Measurements from ENCODE around the gene MEIS2. TPM values are rescaled to one million over a fixed set of nuclear protein-coding genes. Genes with fewer than 3 reads are reported as not detected.

MEIS2 gene
- total and polyA plus RNA-seq, 2 experiments from 2014 or later: 224 to 432 TPM

- Histone ChIP-seq H3K36me3 (peaks cover 96% of the 10 kb centered on the region), H3K27ac (peak overlapping the region; percentile 76), H3K4me3 (no peak overlapping the region)
These were observed 14.2 kb downstream of the MEIS2 start for GRCh38 chr15:37086120-37086519.

DNA sequence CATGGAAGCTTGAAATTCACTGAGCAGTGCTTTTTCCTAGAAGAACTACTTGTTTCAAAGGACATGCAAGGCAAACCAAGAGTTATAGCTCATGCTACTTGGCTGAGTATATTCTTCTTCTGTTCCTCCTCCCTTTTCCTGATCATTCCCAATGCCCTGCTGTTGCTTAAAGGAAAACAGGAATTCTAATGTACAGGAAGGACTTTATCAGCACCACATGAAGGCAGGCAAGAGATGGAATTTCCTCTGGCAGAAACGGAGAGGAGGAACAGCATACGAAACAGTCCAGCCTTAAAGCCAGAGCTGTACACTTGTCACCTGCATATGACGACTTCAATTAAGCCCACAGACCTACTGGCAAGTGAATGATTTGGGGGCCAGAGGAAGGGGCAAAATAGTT lies 15.7 kb downstream of the MEIS2 start:
- Histone ChIP-seq H3K27me3 (no peaks in the 10 kb centered on the region), H3K27ac (peak overlapping the region; percentile 76), H3K9me3 (ENCODE audit: low read depth) (no peaks in the 10 kb centered on the region), H3K36me3 (peaks cover 93% of the 10 kb centered on the region), H3K4me3 (no peak overlapping the region), H3K4me1 (ENCODE audit: low read depth) (peaks cover 81% of the 10 kb centered on the region)
- peak in 1 of 2 donors; percentile 75 for DNase-seq (ENCODE audit: low read depth in 1 of 2, low spot score in 1 of 2)
- no peak for TF ChIP-seq CTCF (IDR thresholded peaks at IDR 0.05; ENCODE audit: low read depth, low read length)

More at GRCh38 chr15:37086120-37086519, 14.2 kb downstream of the MEIS2 start:
- no peak for DNase-seq (ENCODE audit: low read depth in 1 of 2, low spot score in 1 of 2)
- H3K27me3 ChIP-seq: no peaks in the 10 kb centered on the region
- no peak for TF ChIP-seq CTCF (IDR thresholded peaks at IDR 0.05; ENCODE audit: low read depth, low read length)
- peaks cover 96% of the 10 kb centered on the region for H3K4me1 ChIP-seq (ENCODE audit: low read depth)
- H3K9me3 ChIP-seq (ENCODE audit: low read depth): no peaks in the 10 kb centered on the region

DNA sequence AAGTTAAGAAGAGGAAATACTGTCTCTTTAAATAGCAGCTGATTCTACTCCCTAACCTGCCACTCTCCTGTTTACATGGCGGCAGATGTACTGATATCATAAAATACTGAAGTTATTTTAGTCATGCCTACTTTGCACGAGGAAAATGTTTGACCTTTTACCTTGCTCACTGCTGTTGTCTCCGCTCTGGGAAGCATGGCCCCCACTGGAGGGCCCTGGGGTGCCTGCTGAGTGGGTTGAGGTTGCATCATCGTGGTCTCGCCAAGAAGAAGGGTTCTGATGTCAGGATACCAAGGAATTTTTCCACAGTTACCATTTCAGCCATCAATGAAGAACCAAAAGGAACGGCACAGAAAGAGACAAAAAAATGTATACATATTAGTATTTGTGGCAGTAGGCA lies 16.7 kb downstream of the MEIS2 start:
- no peak overlapping the region for H3K4me3 ChIP-seq
- peaks cover 74% of the 10 kb centered on the region for H3K4me1 ChIP-seq (ENCODE audit: low read depth)
- peaks cover 93% of the 10 kb centered on the region for H3K36me3 ChIP-seq
- TF ChIP-seq CTCF (IDR thresholded peaks at IDR 0.05; ENCODE audit: low read depth, low read length): no peak
- DNase-seq (ENCODE audit: low read depth in 1 of 2, low spot score in 1 of 2): no peak
- no peaks in the 10 kb centered on the region for H3K27me3 ChIP-seq
- no peaks in the 10 kb centered on the region for H3K9me3 ChIP-seq (ENCODE audit: low read depth)
- H3K27ac ChIP-seq: peak overlapping the region; percentile 65

GRCh38 chr15:37081983-37082382 lies 18.4 kb downstream of the MEIS2 start:
- H3K4me1 ChIP-seq (ENCODE audit: low read depth): peaks cover 58% of the 10 kb centered on the region
- H3K4me3 ChIP-seq: no peak overlapping the region
- peaks cover 90% of the 10 kb centered on the region for H3K36me3 ChIP-seq
- peak overlapping the region; percentile 65 for H3K27ac ChIP-seq
- no peaks in the 10 kb centered on the region for H3K9me3 ChIP-seq (ENCODE audit: low read depth)
- H3K27me3 ChIP-seq: no peaks in the 10 kb centered on the region
- TF ChIP-seq CTCF (IDR thresholded peaks at IDR 0.05; ENCODE audit: low read depth, low read length): no peak
- peak in 1 of 2 donors; percentile 80 for DNase-seq (ENCODE audit: low read depth in 1 of 2, low spot score in 1 of 2)

DNA sequence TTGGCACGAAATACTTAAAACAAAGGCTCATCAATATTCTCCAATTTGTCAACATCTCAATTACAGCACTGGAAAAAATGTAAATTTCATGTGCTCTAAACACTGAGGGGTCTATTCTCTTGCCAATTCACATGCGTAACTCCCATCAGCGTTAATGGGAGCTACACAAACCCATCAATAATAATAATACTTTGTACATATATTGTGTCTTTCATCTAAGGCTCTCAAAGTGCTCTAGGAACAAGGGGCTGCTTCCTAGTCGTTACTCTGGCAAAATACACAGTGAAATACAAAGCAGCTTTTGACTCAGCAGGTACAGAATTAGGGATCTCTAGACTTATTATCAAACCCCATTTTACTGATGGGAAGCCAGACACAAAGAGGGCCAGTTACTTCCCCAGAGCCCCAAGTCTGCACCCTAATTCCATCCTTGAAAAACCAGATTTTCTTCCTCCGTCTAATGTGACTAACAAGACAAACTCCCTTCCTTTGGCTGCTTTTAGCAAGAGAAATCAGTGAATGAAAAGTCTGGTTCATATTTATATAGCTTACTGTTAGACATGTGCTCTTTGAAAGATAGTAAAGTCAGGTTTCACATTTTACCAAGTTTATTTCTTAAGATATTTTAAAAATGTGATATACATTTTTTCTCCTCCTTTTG lies 20.0 kb downstream of the MEIS2 start:
- Histone ChIP-seq H3K4me1 (ENCODE audit: low read depth) (peaks cover 42% of the 10 kb centered on the region), H3K27me3 (no peaks in the 10 kb centered on the region), H3K36me3 (peaks cover 90% of the 10 kb centered on the region), H3K27ac (peak overlapping the region; percentile 1), H3K9me3 (ENCODE audit: low read depth) (no peaks in the 10 kb centered on the region), H3K4me3 (no peak overlapping the region)
- no peak for TF ChIP-seq CTCF (IDR thresholded peaks at IDR 0.05; ENCODE audit: low read depth, low read length)
- no peak for DNase-seq (ENCODE audit: low read depth in 1 of 2, low spot score in 1 of 2)
